Activated CD8-positive, alpha-beta memory T cell treated with anti-CD3 and anti-CD28 coated beads for 4 hours (primary cell): ENCODE data around the gene B4GAT1.
"Not testable (repeated sequence)": the region's sequence is repeated elsewhere in the genome, so short reads cannot be mapped to it uniquely, and the experiment has no call there.

Experiments used
- DNase-seq, 2 donors: peaks; one replicate each; pipeline ENCODE4 v3.0.0-alpha.2; 2020; ENCODE audit warnings: low read depth in 2 of 2

The B4GAT1 gene

DNA sequence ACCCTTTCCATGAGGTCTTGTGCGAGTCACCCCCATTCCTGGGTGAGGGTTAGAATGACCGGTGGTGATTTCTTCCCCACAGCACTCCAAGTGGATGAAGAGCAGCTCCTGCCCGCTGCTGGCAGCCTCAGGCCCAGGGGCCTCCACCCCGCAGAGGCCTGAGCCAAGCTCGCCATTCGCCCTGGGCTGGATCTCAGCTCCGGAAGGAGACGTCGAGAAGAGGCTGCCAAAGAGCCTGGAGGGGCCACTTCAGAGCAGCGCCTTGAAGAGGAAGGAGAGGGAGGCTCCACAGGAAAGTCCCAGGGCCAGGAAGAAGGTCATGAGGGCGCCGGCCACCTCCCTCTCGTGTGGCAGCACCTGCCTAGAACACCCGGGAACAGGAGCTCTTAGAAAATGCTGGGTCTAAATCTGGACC lies 15.8 kb upstream of the B4GAT1 start:
- DNase-seq = no peak

DNA sequence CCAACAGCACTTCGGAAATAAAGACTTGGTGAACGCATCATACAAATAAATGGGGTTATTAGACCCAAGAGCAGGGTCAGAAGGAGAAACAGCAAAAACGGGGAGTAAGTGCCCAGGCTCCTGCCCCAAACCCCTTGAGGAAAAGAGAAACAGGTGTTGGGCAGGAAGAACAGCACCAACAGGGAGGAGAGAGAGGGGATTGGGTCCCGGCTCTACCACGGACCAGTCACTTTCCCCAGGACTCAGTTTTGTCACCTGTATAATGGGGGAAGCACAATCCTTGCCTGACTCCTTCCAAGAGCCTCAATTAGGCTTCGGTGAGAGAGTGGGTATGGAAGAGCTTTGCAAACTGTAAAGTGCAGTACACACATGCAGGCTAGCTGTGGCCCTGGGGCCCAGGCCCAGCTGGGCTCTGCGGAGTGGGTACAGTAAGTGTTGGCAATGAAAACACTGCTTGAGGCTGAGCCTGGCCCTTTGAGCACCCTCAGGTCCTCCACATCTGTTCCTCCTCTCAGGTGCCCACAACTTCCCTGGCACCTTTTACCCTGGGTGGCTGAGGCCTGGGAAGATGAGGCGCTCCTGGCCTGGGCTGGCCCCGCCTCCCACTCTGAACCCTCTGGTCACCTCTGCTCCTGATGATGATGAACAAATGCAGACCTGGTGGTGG lies 15.2 kb upstream of the B4GAT1 start:
- no peak for DNase-seq

DNA sequence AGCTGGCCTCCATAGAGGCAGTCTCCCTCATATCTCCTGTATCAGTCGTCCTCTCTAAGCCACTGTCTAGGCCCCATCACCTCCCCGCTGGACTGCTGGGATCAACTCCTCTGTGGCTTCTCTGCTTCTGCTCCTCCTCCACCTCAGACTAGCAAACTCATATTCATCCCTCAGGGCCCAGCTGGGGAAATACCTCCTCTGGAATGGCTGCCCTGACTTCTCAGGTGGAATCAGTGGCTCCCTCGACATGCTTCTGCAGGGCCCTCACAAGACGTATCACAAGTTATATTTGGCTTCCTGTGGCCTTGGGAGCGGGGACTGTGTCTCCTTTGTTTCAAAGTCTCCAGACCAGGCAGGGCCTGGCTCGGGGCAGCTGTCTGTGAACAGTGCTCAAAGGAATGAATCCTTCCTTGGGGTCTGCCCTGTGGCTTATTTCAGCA lies 14.1 kb upstream of the B4GAT1 start:
- no peak for DNase-seq

DNA sequence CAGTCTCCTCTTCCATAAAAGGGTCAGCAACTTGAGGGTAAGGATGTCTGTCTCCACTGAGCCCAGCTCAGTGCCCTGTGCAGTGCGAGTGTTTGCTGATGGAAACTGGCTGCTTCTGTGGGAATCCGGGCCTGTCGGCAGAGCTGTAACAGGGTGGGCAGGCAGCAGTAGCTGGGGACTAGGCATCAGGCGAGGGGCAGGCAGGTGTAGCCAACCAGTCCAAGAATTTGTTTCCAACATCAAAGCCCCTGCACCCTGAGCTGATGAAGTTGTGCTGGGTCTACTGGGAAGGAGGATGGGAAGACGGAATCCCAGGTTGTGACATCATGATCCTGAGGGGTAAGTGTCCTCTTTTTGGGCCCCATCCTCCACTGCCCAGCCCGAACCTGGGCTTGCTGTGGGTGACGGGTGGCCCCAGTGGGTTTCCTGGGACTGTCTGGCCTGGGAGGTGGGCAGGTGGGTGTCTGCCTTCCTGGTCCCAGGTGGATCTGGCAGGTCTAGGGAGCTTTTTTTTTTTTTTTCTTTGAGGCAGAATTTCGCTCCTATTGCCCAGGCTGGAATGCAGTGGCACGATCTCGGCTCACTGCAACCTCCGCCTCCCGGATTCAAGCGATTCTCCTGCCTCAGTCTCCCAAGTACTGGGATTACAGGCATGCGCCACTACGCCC lies 13.1 kb upstream of the B4GAT1 start:
- no peak for DNase-seq

- no peak for DNase-seq
These were observed 12.2 kb upstream of the B4GAT1 start for GRCh38 chr11:66359662-66360087.

GRCh38 chr11:66350560-66351235 lies 3.3 kb upstream of the B4GAT1 start:
- not testable (repeated sequence) for DNase-seq

GRCh38 chr11:66349084-66349386 lies 1.6 kb upstream of the B4GAT1 start:
- DNase-seq = no peak

- no peak for DNase-seq
These were observed 679 bp downstream of the B4GAT1 start for GRCh38 chr11:66346476-66347424.

DNA sequence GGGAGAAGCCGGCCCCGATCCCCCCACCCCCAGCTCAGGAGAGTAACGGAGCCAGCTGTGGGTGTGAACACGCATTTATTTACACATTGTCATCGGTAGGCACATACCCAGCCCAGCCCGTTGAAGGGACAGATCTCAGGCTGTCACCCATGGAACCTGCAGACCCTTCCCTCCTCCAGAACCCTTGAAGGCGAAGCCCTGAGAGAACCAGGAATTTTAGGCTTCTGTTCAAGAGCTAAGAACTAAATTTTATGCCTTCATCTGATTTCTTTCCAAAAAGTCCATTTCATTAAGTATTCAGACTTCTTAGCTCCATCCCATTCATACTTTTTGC lies 2.1 kb downstream of the B4GAT1 start:
- DNase-seq = no peak

DNA sequence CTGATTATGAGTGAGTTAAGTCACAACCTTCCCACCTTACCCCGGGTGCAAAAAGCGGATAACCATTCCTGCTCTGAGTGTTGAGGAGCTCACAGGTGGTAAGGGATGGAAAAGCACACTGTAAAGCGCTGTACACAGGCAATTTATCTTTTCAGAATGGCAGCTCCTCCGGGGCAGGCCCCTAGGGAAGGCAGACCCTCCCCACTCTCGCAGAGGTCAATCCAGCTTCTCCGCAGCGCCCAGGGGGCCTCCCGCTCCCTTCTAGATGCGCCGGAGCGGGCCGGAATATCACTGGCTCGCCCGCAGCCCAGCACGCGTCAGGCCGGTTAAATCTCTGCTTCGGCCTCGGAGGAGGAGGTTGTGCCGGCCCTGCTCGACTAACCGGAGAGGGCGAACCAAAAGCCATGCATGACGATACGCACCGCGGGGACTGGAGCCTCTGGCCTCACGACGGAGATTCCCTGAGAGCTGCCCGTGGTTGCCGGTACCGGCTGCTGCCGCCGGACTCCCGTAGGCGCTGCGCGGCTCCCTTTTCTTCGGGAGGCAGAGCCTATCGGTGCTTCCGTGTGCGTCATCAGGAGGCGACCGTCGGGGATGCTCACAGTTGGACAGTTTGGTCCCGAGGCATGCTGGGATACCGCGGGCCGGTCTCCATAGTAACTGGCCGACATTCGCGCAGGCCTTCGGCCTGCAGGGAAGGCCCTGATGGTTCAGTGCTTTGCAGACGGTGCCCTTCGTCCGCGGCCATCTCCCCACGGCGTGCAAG lies 2.7 kb downstream of the B4GAT1 start, which contains the start of gene BRMS1:
Gene BRMS1, minus strand, starts transcription at position 555 of the 766 bp plus-strand sequence. CDS start 2,870 bp downstream, outside the sequence.
- peak; percentile 92 to 95 for DNase-seq

GRCh38 chr11:66343176-66343575 lies 4.3 kb downstream of the B4GAT1 start:
- DNase-seq = no peak

DNA sequence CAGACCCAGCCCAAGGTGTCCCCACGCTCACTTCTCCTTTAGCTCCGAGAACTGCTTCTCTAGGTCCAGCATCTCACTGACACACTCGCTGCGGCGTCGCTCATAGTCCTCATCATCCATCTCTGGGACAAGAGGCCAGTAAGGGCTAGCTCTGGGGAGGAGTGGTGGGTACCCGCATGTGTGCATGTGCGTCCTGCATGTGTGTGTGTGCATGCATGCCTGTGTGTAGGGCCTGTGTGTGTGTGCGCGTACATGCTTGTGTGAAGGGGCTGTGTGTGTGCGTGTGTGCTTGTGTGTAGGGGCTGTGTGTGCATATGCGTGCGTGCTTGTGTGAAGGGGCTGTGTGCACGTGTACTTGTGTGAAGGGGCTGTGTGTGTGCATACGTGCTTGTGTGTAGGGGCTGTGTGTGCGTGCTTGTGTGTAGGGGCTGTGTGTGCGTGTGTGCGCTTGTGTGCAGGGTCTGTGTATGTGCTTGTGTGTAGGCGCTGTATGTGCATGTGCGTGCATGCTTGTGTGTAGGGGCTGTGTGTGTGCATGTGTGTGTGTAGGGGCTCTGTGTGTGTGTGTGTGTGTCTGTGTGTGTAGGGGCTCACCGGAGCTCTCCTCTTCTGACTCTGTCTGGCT lies 5.8 kb downstream of the B4GAT1 start:
- no peak for DNase-seq

- DNase-seq = no peak
These were observed 6.6 kb downstream of the B4GAT1 start for GRCh38 chr11:66340596-66341501.

GRCh38 chr11:66339686-66340483 lies 7.5 kb downstream of the B4GAT1 start:
- DNase-seq = no peak

DNA sequence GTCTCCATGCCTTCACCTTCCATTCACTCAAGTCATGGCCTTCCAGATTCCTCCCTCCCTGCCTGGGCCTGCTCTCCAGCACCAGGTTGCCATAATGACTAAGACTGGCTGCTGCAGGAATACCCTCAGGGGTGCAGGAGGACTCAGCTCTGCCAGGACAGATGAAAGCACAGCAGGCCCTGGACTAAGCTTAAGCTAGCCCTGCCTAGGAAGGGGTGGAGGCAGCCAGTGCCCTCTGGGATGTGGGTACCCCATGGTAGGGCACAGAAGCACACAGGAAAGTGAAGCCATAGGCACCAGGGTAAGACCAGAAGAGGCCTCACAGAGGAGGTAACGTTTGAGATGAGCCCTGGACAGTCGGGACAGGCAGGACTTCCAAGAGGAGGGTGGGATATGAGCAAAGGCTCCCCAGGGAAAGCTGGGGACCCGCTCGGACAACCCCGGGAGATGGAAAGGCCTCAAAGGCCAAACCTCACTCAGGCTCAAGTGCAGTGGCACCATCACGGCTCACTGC lies 8.2 kb downstream of the B4GAT1 start:
- no peak for DNase-seq

DNA sequence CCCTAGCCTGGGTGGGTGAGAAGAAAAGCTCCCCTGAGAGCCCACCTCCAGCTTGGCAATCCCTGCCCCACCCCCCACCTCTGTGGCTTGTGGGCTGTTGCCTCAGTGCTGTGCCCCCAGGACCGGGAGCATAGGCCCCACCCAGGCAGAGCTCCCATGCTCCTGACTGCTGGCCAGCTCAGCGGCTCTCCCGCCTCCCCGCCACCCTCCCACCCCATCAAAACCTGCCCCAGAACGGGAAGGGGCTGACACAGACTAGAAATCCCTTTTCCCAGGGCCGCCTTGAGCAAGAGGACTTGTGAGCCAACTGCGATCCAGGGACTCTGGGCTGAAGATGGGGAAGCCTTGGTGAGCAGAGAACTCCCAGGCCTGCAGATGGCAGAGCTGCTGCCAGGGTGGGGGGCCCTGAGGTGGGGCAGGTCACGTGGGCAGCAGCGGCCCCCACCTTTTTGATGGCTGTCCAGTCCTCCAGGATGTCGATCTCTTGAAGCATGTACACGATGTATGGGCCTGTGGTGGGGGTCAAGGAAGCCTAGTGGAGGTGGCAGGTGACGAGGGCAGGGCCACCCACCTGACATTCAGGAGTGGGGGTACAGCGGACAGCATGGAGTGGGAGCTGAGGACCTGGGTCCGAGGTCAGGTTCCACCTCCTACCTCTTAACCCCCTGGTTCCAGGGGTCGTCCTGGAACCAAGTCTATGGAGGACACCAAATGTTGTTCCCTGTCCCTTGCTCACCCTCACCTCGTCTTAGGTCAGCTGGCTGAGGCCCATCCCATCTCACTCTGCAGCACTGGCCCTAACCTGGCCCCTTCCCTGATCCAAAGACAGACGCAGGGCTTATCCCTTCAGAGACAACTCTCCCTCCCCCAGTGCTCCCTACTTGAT lies 8.9 kb downstream of the B4GAT1 start:
- DNase-seq = no peak

DNA sequence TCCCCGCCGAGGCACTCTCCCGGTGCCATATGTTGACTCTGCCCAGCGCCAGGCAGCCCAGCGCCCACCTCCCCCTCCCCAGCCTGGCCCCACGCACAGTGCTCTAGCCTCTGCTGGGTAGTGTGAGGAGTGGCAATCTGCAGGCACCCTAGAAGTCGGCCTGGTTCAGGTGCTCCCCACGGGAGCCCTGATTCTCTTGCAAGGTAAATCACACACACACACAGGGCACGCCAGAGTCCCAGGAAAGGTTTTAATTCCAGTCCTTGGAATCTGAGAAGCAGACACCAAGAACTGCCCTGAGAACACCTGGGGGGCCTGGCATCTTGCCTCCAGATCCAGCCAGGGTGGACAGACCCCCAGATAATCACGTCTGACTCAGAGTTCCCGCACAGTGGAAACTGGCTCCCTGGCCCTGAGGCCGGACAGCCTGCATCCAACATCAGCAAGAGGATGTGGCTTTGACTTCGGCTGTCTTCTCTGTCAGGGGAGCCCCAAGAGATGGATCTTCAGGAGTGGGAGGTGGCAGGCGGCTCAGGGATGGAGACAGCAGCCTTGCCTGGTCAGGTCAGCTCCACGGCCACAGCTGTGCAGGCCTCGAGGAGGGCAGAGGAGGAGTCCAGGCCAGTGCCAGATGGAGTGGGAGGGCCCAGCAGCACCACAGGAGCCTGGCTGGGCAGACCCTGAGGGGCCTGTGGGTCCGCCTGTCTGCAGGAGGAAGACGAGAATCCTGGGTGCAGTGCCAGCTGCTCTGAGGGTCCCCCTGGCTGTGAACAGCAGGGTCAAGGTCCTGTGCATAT lies 10.1 kb downstream of the B4GAT1 start:
- DNase-seq = no peak
